ENCODE data around the gene CCDC102A. TPM values are rescaled to one million over a fixed set of nuclear protein-coding genes. Genes with fewer than 3 reads are reported as not detected.
A peak's percentile ranks its signal among the peaks of the same experiment; 100 is the strongest.

Gene CCDC102A
- total RNA-seq, 1 experiment from 2014 or later, result 8.1 TPM

GRCh38 chr16:57485091-57485915 lies 51.1 kb downstream of the CCDC102A start:
- ChIA-PET POLR2A (ENCODE audit: unreplicated experiment) (no interaction called here), CTCF (interaction anchor here (0.6 to 0.8 kb wide), 2 partner anchors 26 to 61 kb away, joined by 3 to 5 read pairs; no protein-coding TSS in a partner anchor)
- H3K27ac ChIP-seq, result no peak overlapping the region
- peak overlapping the region; percentile 89 for H3K4me2 ChIP-seq
- TF ChIP-seq, protein P1, sequence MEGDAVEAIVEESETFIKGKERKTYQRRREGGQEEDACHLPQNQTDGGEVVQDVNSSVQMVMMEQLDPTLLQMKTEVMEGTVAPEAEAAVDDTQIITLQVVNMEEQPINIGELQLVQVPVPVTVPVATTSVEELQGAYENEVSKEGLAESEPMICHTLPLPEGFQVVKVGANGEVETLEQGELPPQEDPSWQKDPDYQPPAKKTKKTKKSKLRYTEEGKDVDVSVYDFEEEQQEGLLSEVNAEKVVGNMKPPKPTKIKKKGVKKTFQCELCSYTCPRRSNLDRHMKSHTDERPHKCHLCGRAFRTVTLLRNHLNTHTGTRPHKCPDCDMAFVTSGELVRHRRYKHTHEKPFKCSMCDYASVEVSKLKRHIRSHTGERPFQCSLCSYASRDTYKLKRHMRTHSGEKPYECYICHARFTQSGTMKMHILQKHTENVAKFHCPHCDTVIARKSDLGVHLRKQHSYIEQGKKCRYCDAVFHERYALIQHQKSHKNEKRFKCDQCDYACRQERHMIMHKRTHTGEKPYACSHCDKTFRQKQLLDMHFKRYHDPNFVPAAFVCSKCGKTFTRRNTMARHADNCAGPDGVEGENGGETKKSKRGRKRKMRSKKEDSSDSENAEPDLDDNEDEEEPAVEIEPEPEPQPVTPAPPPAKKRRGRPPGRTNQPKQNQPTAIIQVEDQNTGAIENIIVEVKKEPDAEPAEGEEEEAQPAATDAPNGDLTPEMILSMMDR (conservative IDR thresholded peaks at IDR 0.05), result no peak
- no peak for TF ChIP-seq EZH2 (IDR thresholded peaks at IDR 0.05; ENCODE audit: low read depth)
- no peaks in the 10 kb centered on the region for H3K79me2 ChIP-seq (ENCODE audit: low read depth)
- no peak for DNase-seq
- H3F3A ChIP-seq (ENCODE audit: insufficient read depth, low read depth), result no peaks in the 10 kb centered on the region
- no peaks in the 10 kb centered on the region for H3K36me3 ChIP-seq (ENCODE audit: low read depth)
- intact Hi-C loops (cut with micrococcal nuclease; ENCODE audit: unreplicated experiment), result no loop called here
- peak overlapping the region; percentile 93 for H2AFZ ChIP-seq
- peak overlapping the region; percentile 75 for H3K4me3 ChIP-seq
- H3K4me1 ChIP-seq (replicated peaks; ENCODE audit: insufficient read depth), result no peaks in the 10 kb centered on the region
- H3K9me3 ChIP-seq (ENCODE audit: insufficient read depth, low read depth), result no peaks in the 10 kb centered on the region
- H3K27me3 ChIP-seq (ENCODE audit: insufficient read depth, low read depth), result no peaks in the 10 kb centered on the region
- TSS peak; percentile 63 for BruUV-seq (replicated peaks)
- no peaks in the 10 kb centered on the region for H3K9me2 ChIP-seq (ENCODE audit: insufficient read depth)
- no peaks in the 10 kb centered on the region for H4K20me1 ChIP-seq (ENCODE audit: insufficient read depth)

DNA sequence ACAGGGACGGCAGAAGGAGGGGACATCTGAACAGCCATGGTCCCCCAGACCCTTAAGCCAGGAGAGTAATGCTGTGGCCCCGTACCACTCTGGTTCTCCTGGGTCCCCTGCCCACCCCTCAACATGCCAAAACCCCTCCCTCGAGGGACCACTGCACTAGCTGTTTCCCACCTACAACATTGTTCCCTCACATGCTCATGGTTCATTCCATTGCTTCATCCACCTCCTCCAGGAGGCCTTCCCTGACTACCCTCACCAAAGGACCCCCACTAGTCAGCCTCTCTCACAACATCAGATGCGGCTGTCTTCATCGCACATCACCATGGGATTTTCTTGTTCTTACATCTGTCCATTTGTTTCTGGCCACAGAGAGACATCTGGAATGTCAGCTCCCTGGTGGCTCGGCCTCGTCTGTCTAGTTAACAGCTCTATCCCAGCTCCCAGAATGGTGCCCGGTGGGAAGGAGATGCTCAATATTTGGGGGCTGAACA lies 51.8 kb downstream of the CCDC102A start:
- Histone ChIP-seq H3F3A (ENCODE audit: insufficient read depth, low read depth) (no peaks in the 10 kb centered on the region), H3K9me2 (ENCODE audit: insufficient read depth) (no peaks in the 10 kb centered on the region), H3K4me1 (replicated peaks; ENCODE audit: insufficient read depth) (no peaks in the 10 kb centered on the region), H3K9me3 (ENCODE audit: insufficient read depth, low read depth) (no peaks in the 10 kb centered on the region), H3K4me3 (no peak overlapping the region), H2AFZ (no peak overlapping the region), H4K20me1 (ENCODE audit: insufficient read depth) (no peaks in the 10 kb centered on the region), H3K36me3 (ENCODE audit: low read depth) (no peaks in the 10 kb centered on the region), H3K27me3 (ENCODE audit: insufficient read depth, low read depth) (no peaks in the 10 kb centered on the region), H3K27ac (no peak overlapping the region), H3K4me2 (no peak overlapping the region), H3K79me2 (ENCODE audit: low read depth) (no peaks in the 10 kb centered on the region)
- CTCF ChIA-PET, result no interaction called here
- TF ChIP-seq, protein P1 (conservative IDR thresholded peaks at IDR 0.05), result no peak
- POLR2A ChIA-PET (ENCODE audit: unreplicated experiment), result no interaction called here
- intact Hi-C loops (cut with micrococcal nuclease; ENCODE audit: unreplicated experiment), result no loop called here
- no peak for DNase-seq
- no TSS peak for BruUV-seq (replicated peaks)

DNA sequence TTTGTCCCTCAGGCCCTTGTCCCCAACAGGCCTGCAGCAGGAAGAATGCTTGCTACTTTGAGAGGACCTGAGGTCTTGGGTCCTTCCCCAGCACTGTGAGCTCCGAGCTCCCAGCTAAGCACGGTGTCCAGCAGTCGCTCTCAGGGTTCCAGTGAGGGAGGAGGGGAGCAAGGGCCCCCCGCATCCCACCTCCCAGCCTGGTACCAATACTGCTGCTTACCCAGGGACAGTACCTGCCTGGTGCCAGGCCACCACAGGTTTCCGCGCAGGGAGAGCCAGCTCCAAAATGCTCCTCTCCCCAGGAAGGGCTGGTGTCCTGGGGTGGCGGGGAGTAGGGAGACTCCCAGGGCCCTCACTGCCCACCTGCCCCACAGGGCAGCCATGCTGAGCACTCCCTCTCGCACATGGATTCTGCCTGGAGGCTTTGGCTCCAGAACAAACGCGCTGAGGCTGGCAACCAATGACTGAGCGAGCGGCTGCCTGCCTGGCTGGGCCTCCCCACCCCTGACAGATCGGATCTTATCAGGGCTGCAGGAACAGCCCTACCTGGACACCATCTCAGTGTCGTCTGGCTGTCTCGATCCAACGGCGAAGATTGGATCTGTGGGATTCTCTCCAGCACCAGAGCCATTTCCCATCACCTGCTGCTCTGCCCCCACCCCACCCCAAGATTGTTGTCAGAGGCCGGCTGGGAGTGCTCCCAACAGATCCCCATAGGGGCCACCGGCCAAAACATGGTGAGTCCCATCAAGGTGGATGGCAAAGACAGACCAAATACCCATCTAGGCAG lies 52.5 kb downstream of the CCDC102A start:
- no peak overlapping the region for H3K4me3 ChIP-seq
- no peaks in the 10 kb centered on the region for H3K4me1 ChIP-seq (replicated peaks; ENCODE audit: insufficient read depth)
- H3K79me2 ChIP-seq (ENCODE audit: low read depth), result no peaks in the 10 kb centered on the region
- H3K36me3 ChIP-seq (ENCODE audit: low read depth), result no peaks in the 10 kb centered on the region
- no peaks in the 10 kb centered on the region for H3K9me3 ChIP-seq (ENCODE audit: insufficient read depth, low read depth)
- ChIA-PET POLR2A (ENCODE audit: unreplicated experiment) (interaction anchor here (0.6 kb wide), 1 partner anchor 36 kb away, joined by 3 read pairs; the partner anchor contains the start of genes CIAPIN1 and COQ9), CTCF (no interaction called here)
- no peaks in the 10 kb centered on the region for H3K9me2 ChIP-seq (ENCODE audit: insufficient read depth)
- H3F3A ChIP-seq (ENCODE audit: insufficient read depth, low read depth), result no peaks in the 10 kb centered on the region
- H3K27ac ChIP-seq, result no peak overlapping the region
- BruUV-seq (replicated peaks), result no TSS peak
- no peaks in the 10 kb centered on the region for H4K20me1 ChIP-seq (ENCODE audit: insufficient read depth)
- no peak overlapping the region for H2AFZ ChIP-seq
- no peak overlapping the region for H3K4me2 ChIP-seq
- TF ChIP-seq, protein P1 (conservative IDR thresholded peaks at IDR 0.05), result no peak
- TF ChIP-seq EZH2 (IDR thresholded peaks at IDR 0.05; ENCODE audit: low read depth), result no peak
- no peak for DNase-seq
- no peaks in the 10 kb centered on the region for H3K27me3 ChIP-seq (ENCODE audit: insufficient read depth, low read depth)
- intact Hi-C loops (cut with micrococcal nuclease; ENCODE audit: unreplicated experiment), result no loop called here
